Endothelial cell of umbilical vein (primary cell): ENCODE data around the gene PRUNE2. TPM values are rescaled to one million over a fixed set of nuclear protein-coding genes. Genes with fewer than 3 reads are reported as not detected.

Experiments used
- BruUV-seq: library from RNA; stranded (reverse); fragments of 400-500 nt; replicated peaks from 2 replicates; lab custom pipeline; 2021; lab: Mats Ljungman, UMichigan
- CTCF ChIA-PET: fragments of 300-600, 350-600 bp; sonication (Branson Sonifier 250); formaldehyde crosslinking; loops from one replicate; lab custom pipeline; 2021; ENCODE audit warnings: antibody characterized with exemption, inconsistent platforms; lab: Charles Lee
- POLR2A ChIA-PET: fragments of 300-600, 350-600 bp; sonication (Branson Sonifier 250); formaldehyde crosslinking; loops from one replicate; lab custom pipeline; 2021; ENCODE audit warnings: antibody characterized with exemption, inconsistent platforms; lab: Charles Lee
- DNase-seq: peaks from one replicate; pipeline ENCODE4 v3.0.0-alpha.2; 2011; ENCODE audit warnings: low read depth, low spot score
- FAIRE-seq: peaks from 2 replicates; lab custom pipeline; 2011; peaks lifted over from hg19 to GRCh38; lab: Jason Lieb, UNC
- H2AFZ ChIP-seq: 2 replicates; pipeline ENCODE4 v1.6.0; 2012; ENCODE audit warnings: low read depth, low read length, control low read depth, inconsistent platforms
- H3K27ac ChIP-seq: 2 replicates; pipeline ENCODE4 v1.5.1; 2011; ENCODE audit warnings: low read depth, mild to moderate bottlenecking, control low read depth, low read length, moderate library complexity; ENCODE audit not compliant: insufficient read depth
- H3K27me3 ChIP-seq, 2 experiments: 2 replicates each; pipeline versions ENCODE4 v1.6.0 to v1.6.1; 2011; ENCODE audit warnings: low read length in 2 of 2, mixed read lengths in 1 of 2; ENCODE audit not compliant: control insufficient read depth in 2 of 2, insufficient read depth in 2 of 2
- H3K36me3 ChIP-seq, 2 experiments: 2 replicates in 1 of 2; 3 replicates in 1 of 2; pipeline ENCODE4 v1.5.1; 2011; ENCODE audit warnings: low read length in 2 of 2, mild to moderate bottlenecking in 1 of 2, moderate library complexity in 1 of 2; ENCODE audit not compliant: control insufficient read depth in 2 of 2, insufficient read depth in 2 of 2; ENCODE audit errors: extremely low read depth in 1 of 2
- H3K4me1 ChIP-seq: 3 replicates; pipeline ENCODE4 v1.5.1; 2011; ENCODE audit warnings: mild to moderate bottlenecking, low read length; ENCODE audit not compliant: control insufficient read depth, insufficient read depth; ENCODE audit errors: extremely low read depth
- H3K4me2 ChIP-seq: 2 replicates; pipeline ENCODE4 v1.6.1; 2011; ENCODE audit warnings: low read length, control low read depth, mixed read lengths; ENCODE audit not compliant: insufficient read depth
- H3K4me3 ChIP-seq, 3 experiments: fragments of 200-600 bp in 1 of 3; sonication (generic), shearing (Covaris generic) in 1 of 3; replicated peaks in 1 of 3; 2 replicates each; pipeline ENCODE4 v1.5.1; 2011 to 2016; ENCODE audit warnings: control low read depth in 3 of 3, low read length in 3 of 3, mild to moderate bottlenecking in 2 of 3, inconsistent platforms in 1 of 3, low read depth in 1 of 3, moderate library complexity in 1 of 3; ENCODE audit not compliant: insufficient read depth in 1 of 3
- H3K79me2 ChIP-seq: 2 replicates; pipeline ENCODE4 v1.6.0; 2012; ENCODE audit warnings: low read length, inconsistent platforms; ENCODE audit not compliant: control insufficient read depth, insufficient read depth
- H3K9ac ChIP-seq: replicated peaks from 2 replicates; pipeline ENCODE3; 2011; ENCODE audit warnings: low read length, control low read depth; ENCODE audit not compliant: insufficient read depth; ENCODE audit errors: extremely low read depth
- H3K9me1 ChIP-seq: replicated peaks from 3 replicates; pipeline ENCODE4 v1.6.0; 2011; ENCODE audit warnings: mild to moderate bottlenecking, low read length; ENCODE audit not compliant: control insufficient read depth, insufficient read depth; ENCODE audit errors: extremely low read depth
- H3K9me3 ChIP-seq: replicated peaks from 2 replicates; pipeline ENCODE4 v1.5.1; 2012; ENCODE audit warnings: low read length, inconsistent platforms; ENCODE audit not compliant: control insufficient read depth, insufficient read depth
- H4K20me1 ChIP-seq: replicated peaks from 2 replicates; pipeline ENCODE3; 2011; ENCODE audit warnings: mild to moderate bottlenecking, low read length; ENCODE audit not compliant: control insufficient read depth, insufficient read depth; ENCODE audit errors: extremely low read depth
- FOS ChIP-seq: IDR thresholded peaks from 2 replicates; pipeline ENCODE4 v1.6.1; 2011; ENCODE audit warnings: mild to moderate bottlenecking, low read length, moderate library complexity, borderline replicate concordance; ENCODE audit not compliant: insufficient read depth
- GATA2 ChIP-seq: IDR thresholded peaks from 2 replicates; pipeline ENCODE4 v1.7.0; 2011; ENCODE audit warnings: low read depth, mild to moderate bottlenecking, moderate library complexity, mixed read lengths, low read length; ENCODE audit not compliant: insufficient read length, insufficient read depth
- JUN ChIP-seq: IDR thresholded peaks from 2 replicates; pipeline ENCODE4 v1.6.1; 2011; ENCODE audit warnings: borderline replicate concordance, low read depth; ENCODE audit not compliant: insufficient read length, insufficient read depth
- MYC ChIP-seq: IDR thresholded peaks from one replicate; pipeline ENCODE4 v1.6.1; 2011; ENCODE audit warnings: mild to moderate bottlenecking, low read depth, low read length
- POLR2A ChIP-seq: IDR thresholded peaks from 2 replicates; pipeline ENCODE4 v1.6.1; 2012; ENCODE audit warnings: low read depth, mild to moderate bottlenecking, control low read depth, low read length
- dilution Hi-C: fragments of 300-500 bp; cut with MboI; formaldehyde crosslinking; loops from one replicate; pipeline ENCODE4 v1.15.0; 2019; ENCODE audit warnings: low sequenced_read_pairs; ENCODE audit not compliant: extremely low pct_ligation_motif_present
- intact Hi-C: fragments of 100-400 bp; cut with micrococcal nuclease; formaldehyde crosslinking; loops from one replicate; pipeline ENCODE4 v1.10.0; 2022
- polyA plus RNA-seq, 4 experiments: library from polyadenylated mRNA; depleted of rRNA in 3 of 4; stranded (reverse) in 3 of 4; unstranded in 1 of 4; fragments of >200 nt; gene quantifications; 2 replicates each; pipeline versions ENCODE4 v1.2.1 to v1.2.3, GENCODE V29; 2011 to 2012; ENCODE audit warnings: missing spikeins in 1 of 4
- total RNA-seq: library from RNA; stranded (reverse); gene quantifications from 2 replicates; pipeline ENCODE4 v1.2.3, GENCODE V29; 2021

PRUNE2 gene
- total and polyA plus RNA-seq, 2 donors (not counting 3 experiments of a cell fraction or from before 2014, with no cell fraction given), result 15.8 to 21.7 TPM

GRCh38 chr9:76828447-76828846 lies 77.5 kb downstream of the PRUNE2 start:
- no peak overlapping the region for H2AFZ ChIP-seq
- H3K9me3 ChIP-seq, result no peaks in the 10 kb centered on the region
- no peak overlapping the region for H3K4me2 ChIP-seq
- H3K4me1 ChIP-seq, result no peaks in the 10 kb centered on the region
- no TSS peak for BruUV-seq
- H3K36me3 ChIP-seq, result no peaks in the 10 kb centered on the region
- peaks cover 0 to 3% of the 10 kb centered on the region in 2 experiments for H3K27me3 ChIP-seq
- FAIRE-seq (no peak), DNase-seq (no peak)
- no peak for TF ChIP-seq MYC
- intact Hi-C loops (no loop called here), dilution Hi-C loops (no loop called here)
- H3K4me3 ChIP-seq, result no peak overlapping the region
- no peaks in the 10 kb centered on the region for H4K20me1 ChIP-seq
- no peak overlapping the region for H3K27ac ChIP-seq
- H3K9ac ChIP-seq, result no peak overlapping the region
- no peaks in the 10 kb centered on the region for H3K79me2 ChIP-seq
- CTCF ChIA-PET, result interaction anchor here (0.7 to 1.8 kb wide), 2 partner anchors 19 to 154 kb away, joined by 3 to 4 read pairs; no protein-coding TSS in a partner anchor
- no peaks in the 10 kb centered on the region for H3K9me1 ChIP-seq
- POLR2A ChIA-PET, result no interaction called here

- Histone ChIP-seq H3K4me2 (no peak overlapping the region), H3K9me1 (no peaks in the 10 kb centered on the region), H3K27ac (no peak overlapping the region), H3K27me3 (peaks cover 2 to 3% of the 10 kb centered on the region in 2 experiments), H3K36me3 (no peaks in the 10 kb centered on the region), H3K4me1 (no peaks in the 10 kb centered on the region), H2AFZ (no peak overlapping the region), H3K9ac (no peak overlapping the region), H3K9me3 (no peaks in the 10 kb centered on the region), H3K4me3 (no peak overlapping the region), H3K79me2 (no peaks in the 10 kb centered on the region), H4K20me1 (no peaks in the 10 kb centered on the region)
- dilution Hi-C loops (no loop called here), intact Hi-C loops (no loop called here)
- no peak for TF ChIP-seq GATA2
- TF ChIP-seq MYC, result no peak
- no peak for TF ChIP-seq POLR2A
- no peak for TF ChIP-seq FOS
- TF ChIP-seq JUN, result no peak
- DNase-seq (no peak), FAIRE-seq (no peak)
- CTCF ChIA-PET, result interaction anchor here (1.3 kb wide), 1 partner anchor 18 kb away, joined by 3 read pairs; no protein-coding TSS in a partner anchor
- POLR2A ChIA-PET, result no interaction called here
- BruUV-seq, result no TSS peak
Observed at GRCh38 chr9:76827296-76828080, 78.4 kb downstream of the PRUNE2 start.
